ENCODE data around the gene ZC3H12C.

The ZC3H12C gene

DNA sequence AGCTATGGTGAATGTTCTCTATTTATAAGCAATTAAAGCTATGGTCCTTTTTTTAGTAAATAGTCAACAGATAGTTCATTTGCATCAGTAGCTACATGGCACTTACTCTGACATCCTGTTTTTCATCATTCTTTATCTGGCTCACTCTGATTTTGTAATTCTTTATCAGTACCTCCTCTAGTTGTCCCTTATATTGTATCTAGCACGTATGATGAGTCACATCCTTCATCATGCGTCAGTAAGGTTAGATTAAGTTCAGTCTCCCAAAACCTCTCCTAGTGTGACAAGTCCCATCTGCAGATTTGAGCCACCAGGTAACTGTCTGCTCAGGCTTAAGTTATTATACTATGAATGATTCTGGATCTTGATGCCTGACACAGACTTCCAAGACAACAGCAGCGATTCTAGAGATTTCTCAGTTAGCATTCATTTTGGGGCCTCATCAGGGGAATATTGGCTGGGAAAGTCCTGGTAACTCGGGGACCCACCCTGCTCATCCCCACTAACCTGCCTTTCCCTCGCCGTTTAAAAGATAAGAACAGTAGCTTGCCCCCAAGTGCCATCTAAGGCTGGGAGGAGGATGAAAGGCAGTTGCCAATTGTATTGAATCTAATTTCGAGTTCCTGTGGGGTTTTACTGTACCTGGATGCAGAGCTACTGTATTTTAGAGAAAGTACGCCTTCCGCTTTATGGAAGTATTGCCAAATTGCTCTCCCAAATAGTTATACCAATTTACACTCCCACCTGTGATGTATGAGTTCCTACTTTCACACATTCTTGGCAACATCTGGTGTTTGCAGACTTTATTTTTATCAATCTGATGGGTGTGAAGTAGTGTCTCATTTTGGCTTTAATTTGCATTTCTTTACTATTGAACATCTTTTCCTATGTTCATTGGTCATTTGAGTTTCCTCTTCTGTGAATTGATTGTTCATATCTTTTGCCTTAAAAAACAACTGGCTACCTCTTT lies 55.9 kb downstream of the ZC3H12C start:
- DNase-seq (ENCODE audit: low spot score), result no peak

- no peak for DNase-seq (ENCODE audit: low spot score)
These were observed 59.0 kb downstream of the ZC3H12C start for GRCh38 chr11:110152199-110152598.

GRCh38 chr11:110153474-110153873 lies 60.3 kb downstream of the ZC3H12C start:
- no peak for DNase-seq (ENCODE audit: low spot score)

- DNase-seq (ENCODE audit: low spot score), result no peak
These were observed 63.3 kb downstream of the ZC3H12C start for GRCh38 chr11:110156503-110156902.

DNA sequence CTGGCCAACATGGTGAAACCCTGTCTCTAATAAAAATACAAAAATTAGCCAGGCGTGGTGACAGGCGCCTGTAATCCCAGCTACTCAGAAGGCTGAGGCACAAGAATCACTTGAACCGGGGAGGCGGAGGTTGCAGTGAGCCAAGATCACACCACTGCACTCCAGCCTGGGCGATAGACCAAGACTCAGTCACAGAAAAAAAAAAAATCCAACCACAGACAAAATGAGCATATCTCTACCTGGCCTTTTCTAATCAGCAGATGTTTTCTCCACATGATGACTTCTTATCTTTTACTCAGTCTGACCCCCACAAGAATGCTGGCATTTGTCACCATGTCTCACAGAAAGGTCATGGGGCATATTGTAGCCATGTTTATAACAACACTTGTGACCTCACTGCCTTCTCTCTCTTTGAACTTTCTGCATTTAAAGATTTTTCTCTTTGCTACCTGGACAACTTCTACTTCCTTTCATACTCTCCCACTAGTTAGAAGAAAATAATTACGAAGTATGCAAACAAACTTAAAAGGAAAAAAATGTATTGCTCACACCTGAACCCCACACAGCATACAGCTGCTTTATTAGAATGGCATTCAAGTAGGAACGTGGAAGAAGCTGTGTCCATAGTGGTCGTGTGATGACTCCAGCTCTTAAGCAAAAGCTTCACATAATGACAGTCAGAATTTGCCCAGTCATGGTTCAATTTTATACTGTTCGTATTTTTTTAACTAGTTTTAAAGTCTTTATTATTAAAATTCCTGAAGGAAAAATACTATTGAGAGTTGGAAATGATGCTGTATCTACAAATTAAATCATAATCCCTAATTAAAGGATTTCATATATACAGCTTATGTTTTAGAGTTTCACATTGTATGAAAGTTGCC lies 65.4 kb downstream of the ZC3H12C start:
- DNase-seq (ENCODE audit: low spot score), result no peak

- no peak for DNase-seq (ENCODE audit: low spot score)
These were observed 66.3 kb downstream of the ZC3H12C start for GRCh38 chr11:110159476-110159875.

DNA sequence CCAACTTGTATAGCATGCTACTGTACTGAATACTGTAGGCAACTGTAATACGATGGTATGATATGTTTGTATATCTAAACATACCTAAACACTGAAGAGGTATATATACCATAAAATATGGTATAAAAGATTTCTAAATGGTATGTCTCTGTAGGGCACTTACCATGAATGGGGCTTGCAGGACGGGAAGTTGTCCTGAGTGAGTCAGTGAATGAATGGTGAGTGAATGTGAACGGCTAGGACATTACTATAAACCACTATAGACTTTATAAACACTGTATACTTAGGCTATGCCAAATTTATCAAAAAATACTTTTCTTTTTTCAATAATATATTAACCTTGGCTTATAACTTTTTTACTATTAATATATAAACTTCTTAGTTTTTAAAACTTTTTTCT lies 66.8 kb downstream of the ZC3H12C start:
- no peak for DNase-seq (ENCODE audit: low spot score)

DNA sequence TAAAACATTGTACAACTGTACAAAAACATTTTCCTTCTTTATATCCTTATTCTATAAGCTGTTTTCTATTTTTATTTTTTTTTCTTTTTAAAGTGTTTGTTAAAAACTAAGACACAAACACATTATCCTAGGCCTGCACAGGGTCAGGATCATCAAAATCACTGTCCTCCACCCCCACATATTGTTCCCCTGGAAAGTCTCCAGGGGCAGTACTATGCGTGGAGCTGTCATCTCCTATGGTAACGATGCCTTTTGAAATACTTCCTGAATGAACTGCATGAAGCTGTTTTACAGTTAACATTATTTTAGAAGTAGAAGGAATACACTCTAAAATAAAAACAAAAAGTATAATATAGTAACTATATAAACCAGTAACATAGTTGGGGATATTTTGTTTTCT lies 67.2 kb downstream of the ZC3H12C start:
- DNase-seq (ENCODE audit: low spot score), result no peak

DNA sequence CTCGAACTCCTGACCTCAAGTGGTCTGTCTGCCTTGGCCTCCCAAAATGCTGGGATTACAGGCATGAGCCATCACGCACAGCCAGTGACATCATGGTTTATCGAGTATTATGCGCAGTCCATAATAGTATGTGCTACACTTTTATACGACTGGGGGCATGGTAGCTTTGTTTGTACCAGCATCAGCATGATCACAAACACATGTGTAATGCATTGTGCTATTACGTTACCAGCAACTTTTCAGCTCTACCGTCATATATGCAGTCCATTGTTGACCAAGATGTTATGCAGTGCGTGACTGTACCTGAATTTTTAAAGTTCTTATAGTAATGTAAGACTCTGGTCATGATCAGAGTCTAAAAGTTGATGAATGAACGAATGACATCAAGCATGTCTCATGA lies 67.9 kb downstream of the ZC3H12C start:
- no peak for DNase-seq (ENCODE audit: low spot score)

DNA sequence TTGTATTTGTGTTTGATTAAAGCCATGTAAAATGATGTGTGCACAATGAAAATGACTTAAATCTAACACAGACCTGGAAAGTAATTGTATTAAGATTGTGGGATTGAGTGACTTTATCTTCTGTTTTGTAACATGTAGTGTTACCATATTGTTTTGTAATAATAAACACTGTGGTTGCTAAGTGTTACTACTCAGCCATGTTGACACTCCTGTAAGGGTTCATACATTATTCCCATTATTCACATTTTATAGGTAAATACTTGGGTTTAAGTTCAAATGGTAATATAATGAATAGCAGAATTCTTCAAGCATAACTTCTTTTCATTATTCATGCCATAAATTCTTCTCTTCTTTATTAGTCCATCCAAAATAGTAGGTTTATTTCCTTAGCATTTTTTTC lies 69.0 kb downstream of the ZC3H12C start:
- no peak for DNase-seq (ENCODE audit: low spot score)

DNA sequence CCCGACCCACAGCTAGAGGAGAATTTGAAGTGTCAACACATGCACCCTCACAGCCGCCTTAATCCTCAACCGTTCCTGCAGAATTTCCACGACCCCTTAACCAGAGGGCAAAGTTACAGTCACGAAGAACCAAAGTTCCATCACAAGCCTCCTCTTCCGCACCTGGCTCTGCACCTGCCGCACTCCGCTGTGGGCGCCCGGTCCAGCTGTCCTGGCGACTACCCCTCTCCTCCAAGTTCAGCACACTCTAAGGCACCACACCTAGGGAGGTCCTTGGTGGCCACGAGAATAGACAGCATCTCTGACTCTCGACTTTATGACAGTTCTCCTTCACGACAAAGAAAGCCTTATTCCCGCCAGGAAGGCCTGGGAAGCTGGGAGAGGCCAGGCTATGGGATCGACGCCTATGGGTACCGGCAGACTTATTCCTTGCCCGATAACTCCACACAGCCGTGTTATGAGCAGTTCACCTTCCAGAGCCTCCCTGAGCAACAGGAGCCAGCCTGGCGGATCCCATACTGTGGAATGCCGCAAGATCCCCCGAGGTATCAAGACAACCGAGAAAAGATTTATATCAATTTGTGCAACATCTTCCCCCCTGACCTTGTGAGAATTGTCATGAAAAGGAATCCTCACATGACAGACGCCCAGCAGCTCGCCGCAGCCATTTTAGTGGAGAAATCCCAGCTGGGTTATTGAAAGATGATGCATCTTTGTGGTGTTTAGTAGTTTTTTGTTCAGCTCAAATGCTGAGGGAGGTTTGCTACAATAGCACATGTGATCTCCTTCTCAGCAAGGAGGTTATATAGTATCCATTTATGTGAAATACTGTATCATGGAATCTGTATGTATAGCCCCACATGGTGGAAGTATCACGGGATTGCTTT lies 72.1 kb downstream of the ZC3H12C start:
- no peak for DNase-seq (ENCODE audit: low spot score)

DNA sequence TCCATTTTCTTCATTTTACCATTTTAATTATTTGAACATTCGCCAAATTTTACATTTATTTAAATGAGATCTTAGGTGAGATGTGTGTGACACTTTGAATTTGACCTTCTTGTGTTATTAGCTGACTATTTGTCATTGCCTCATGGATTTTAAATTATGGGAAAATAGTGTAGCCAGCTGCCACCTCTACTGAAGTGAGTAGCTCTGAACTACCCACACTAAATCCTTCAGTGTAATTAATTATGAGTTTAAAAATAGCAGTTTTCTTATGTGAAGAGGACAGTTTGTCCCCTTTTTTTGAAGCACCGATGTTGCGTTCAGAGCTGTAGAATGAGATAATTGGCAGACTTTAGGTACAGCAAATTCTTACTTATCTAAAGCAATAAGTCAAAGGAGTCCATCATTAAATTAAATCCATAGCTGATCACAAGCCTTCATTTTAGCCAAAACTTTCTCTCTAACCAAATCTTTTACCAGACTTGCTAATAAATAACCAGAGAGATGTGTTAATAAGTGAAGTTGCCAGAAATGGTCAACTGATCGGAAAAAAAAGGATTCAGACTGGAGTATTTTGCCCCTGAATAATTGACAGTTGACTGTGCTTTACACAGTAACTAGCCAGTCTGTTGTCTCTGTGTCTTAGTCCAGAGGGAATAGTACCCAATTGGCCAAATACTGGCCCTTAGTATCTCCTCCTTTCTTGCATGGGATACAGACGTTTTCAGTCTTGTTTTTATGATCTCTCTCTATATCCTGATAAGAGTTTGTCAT lies 75.0 kb downstream of the ZC3H12C start:
- DNase-seq (ENCODE audit: low spot score), result no peak

- no peak for DNase-seq (ENCODE audit: low spot score)
These were observed 76.5 kb downstream of the ZC3H12C start for GRCh38 chr11:110169738-110170137.

DNA sequence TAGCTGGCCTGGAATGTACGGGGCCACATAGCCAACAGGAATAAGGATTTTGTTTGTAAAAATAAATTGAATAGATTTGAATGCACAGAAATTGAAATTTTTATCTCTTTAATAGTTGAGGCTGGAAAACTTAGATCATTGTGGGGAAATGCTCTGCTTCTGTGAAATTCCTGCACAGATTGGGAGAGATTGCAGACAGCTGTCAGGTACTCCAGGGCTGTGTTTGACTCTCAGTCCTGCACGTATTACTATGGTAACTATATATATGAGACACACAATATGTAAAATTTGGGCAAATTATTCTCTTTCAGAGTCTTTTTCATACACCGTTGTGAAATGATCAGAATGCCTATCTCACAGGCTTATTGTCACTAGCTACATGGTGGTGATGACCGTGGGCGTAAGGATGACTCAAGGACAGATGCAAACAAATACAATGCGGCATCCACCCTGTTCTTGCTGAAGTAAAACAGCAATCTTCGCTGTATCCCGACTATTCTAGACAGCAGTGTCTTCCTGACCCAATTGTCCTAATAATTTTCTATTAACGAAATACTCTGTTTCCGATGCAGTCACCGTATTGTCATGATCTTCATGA lies 79.4 kb downstream of the ZC3H12C start:
- no peak for DNase-seq (ENCODE audit: low spot score)

GRCh38 chr11:110173811-110174644 lies 80.8 kb downstream of the ZC3H12C start:
- no peak for DNase-seq (ENCODE audit: low spot score)

DNA sequence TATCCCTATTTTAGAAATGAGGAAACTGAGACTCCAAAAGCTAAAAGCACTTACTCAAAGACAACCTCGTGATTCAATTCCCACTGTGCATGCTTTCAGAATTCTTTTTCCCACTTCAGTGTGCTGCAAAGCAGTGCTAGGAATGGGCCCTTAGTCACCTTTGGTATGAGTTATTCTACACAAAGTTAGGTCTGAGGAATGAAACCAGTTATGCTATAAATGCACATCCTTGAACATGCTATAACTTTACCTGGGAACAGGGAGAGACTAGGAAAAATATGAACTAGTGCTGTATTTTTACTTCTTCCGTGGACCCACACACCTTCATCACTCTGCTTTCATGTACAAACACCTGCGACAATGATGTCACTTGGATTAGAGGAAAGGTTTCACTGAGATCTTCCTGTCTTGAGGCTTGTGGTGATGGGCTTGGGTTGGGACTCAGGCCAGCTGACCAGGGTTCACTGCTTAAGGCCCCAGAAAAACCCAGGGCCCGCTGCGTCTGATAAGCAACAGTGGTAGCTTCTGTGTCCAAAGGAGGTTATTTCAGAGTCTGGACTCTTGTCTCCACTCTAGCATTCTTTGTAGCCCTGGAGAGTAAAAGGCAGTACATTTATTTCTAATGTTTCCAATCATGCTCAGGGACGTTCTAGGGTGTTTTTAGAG lies 81.6 kb downstream of the ZC3H12C start:
- no peak for DNase-seq (ENCODE audit: low spot score)

- no peak for DNase-seq (ENCODE audit: low spot score)
These were observed 83.3 kb downstream of the ZC3H12C start for GRCh38 chr11:110176366-110177085.

- DNase-seq (ENCODE audit: low spot score), result no peak
These were observed 83.9 kb downstream of the ZC3H12C start for GRCh38 chr11:110177086-110177456.

Measured in SK-N-DZ (cell line).